Endothelial cell of umbilical vein (primary cell): ENCODE results near the gene PTPRT.

ENCODE experiments used
- CTCF ChIP-seq, 2 donors: IDR thresholded peaks; 1 replicate in 1 of 2; 2 replicates in 1 of 2; pipeline ENCODE4 v1.5.1; 2011; ENCODE audit warnings: low read length in 2 of 2, mild to moderate bottlenecking in 2 of 2, moderate library complexity in 2 of 2, control low read depth in 1 of 2, inconsistent platforms in 1 of 2, low read depth in 1 of 2; ENCODE audit not compliant: insufficient read depth in 1 of 2; ENCODE audit errors: extremely low read depth in 1 of 2
- EZH2 ChIP-seq: IDR thresholded peaks from 2 replicates; pipeline ENCODE4 v1.6.1; 2012; ENCODE audit warnings: borderline replicate concordance, low read depth, mild to moderate bottlenecking, moderate library complexity, low read length, inconsistent platforms; ENCODE audit not compliant: severe bottlenecking
- FOS ChIP-seq: IDR thresholded peaks from 2 replicates; pipeline ENCODE4 v1.6.1; 2011; ENCODE audit warnings: mild to moderate bottlenecking, low read length, moderate library complexity, borderline replicate concordance; ENCODE audit not compliant: insufficient read depth
- GATA2 ChIP-seq: IDR thresholded peaks from 2 replicates; pipeline ENCODE4 v1.7.0; 2011; ENCODE audit warnings: low read depth, mild to moderate bottlenecking, moderate library complexity, mixed read lengths, low read length; ENCODE audit not compliant: insufficient read length, insufficient read depth
- JUN ChIP-seq: IDR thresholded peaks from 2 replicates; pipeline ENCODE4 v1.6.1; 2011; ENCODE audit warnings: borderline replicate concordance, low read depth; ENCODE audit not compliant: insufficient read length, insufficient read depth
- MAX ChIP-seq: IDR thresholded peaks from 2 replicates; pipeline ENCODE4 v1.6.1; 2011; ENCODE audit not compliant: insufficient read depth, insufficient read length
- POLR2A ChIP-seq: IDR thresholded peaks from 2 replicates; pipeline ENCODE4 v1.6.1; 2012; ENCODE audit warnings: low read depth, mild to moderate bottlenecking, control low read depth, low read length
- POLR2AphosphoS5 ChIP-seq: IDR thresholded peaks from 2 replicates; pipeline ENCODE4 v1.6.1; 2012; ENCODE audit warnings: low read depth, mild to moderate bottlenecking, control low read depth, low read length, moderate library complexity; ENCODE audit not compliant: insufficient read depth

- TF ChIP-seq POLR2A = no peak
- no peak for TF ChIP-seq CTCF (IDR thresholded peaks at IDR 0.05; ENCODE audit: extremely low read depth in 1 of 2, insufficient read depth in 1 of 2, low read depth in 1 of 2, low read length in 2 of 2)
- TF ChIP-seq POLR2AphosphoS5 = no peak
- TF ChIP-seq MAX = no peak
- no peak for TF ChIP-seq EZH2
- TF ChIP-seq JUN = no peak
- TF ChIP-seq FOS = no peak
- TF ChIP-seq GATA2 = no peak
Observed at GRCh38 chr20:43040427-43040826, 149.3 kb downstream of the PTPRT start.
